Heart right ventricle (tissue), 16 donors: ENCODE measurements around the gene SLC25A36. TPM values are rescaled to one million over a fixed set of nuclear protein-coding genes. Genes with fewer than 3 reads are reported as not detected.
A peak's percentile ranks its signal among the peaks of the same experiment; 100 is the strongest.

Experiments
- ATAC-seq, 8 donors: fragments of 200-7000 bp; cut with Tn5 transposase; one replicate each; pipeline ENCODE4 v1.9.1; 2020; ENCODE audit warnings: mild to moderate bottlenecking in 8 of 8, moderate library complexity in 8 of 8, moderate number of reproducible peaks in 1 of 8
- DNase-seq, 2 donors: peaks; one replicate each; pipeline ENCODE4 v3.0.0-alpha.2; 2020
- H3K27ac ChIP-seq, 10 donors: fragments of 200-600 bp; sonication (generic) in 2 of 10; one replicate each; pipeline versions ENCODE4 v1.5.0 to v1.8.0; 2020 to 2022; ENCODE audit warnings: mild to moderate bottlenecking in 3 of 10
- H3K27me3 ChIP-seq, 7 donors: fragments of 200-600 bp; one replicate each; pipeline ENCODE4 v1.8.0; 2021 to 2022; ENCODE audit warnings: mild to moderate bottlenecking in 2 of 7
- H3K36me3 ChIP-seq, 9 donors: fragments of 200-600 bp; sonication (generic) in 1 of 9; one replicate each; pipeline versions ENCODE4 v1.5.0 to v1.8.0; 2020 to 2022; ENCODE audit warnings: mild to moderate bottlenecking in 2 of 9
- H3K4me1 ChIP-seq, 9 donors: fragments of 200-600 bp; sonication (generic) in 1 of 9; one replicate each; pipeline versions ENCODE4 v1.5.0 to v1.8.0; 2020 to 2022; ENCODE audit warnings: mild to moderate bottlenecking in 4 of 9
- H3K4me3 ChIP-seq, 10 donors: fragments of 200-600 bp; sonication (generic) in 2 of 10; one replicate each; pipeline versions ENCODE4 v1.5.0 to v1.8.0; 2020 to 2022; ENCODE audit warnings: mild to moderate bottlenecking in 7 of 10, moderate library complexity in 2 of 10
- H3K9me3 ChIP-seq, 11 donors: fragments of 200-600 bp in 10 of 11; sonication (generic) in 2 of 11; one replicate each; pipeline versions ENCODE4 v1.5.0 to v1.8.0; 2013 to 2022; ENCODE audit warnings: mild to moderate bottlenecking in 2 of 11, control low read depth in 1 of 11, moderate library complexity in 1 of 11
- WGBS, 2 donors: extraction: QIAGEN DNeasy Blood & Tissue Kit; methylation state at CpG; one replicate each; pipeline ENCODE4 v1.1.7; 2013; ENCODE audit warnings: inconsistent platforms in 1 of 2; 5-methylcytosine and 5-hydroxymethylcytosine counted together
- intact Hi-C, 10 donors: fragments of 100-400 bp; cut with DNase I; formaldehyde crosslinking; loops; one replicate each; pipeline versions ENCODE4 v1.11.1 to v1.14.2; 2022
- polyA plus RNA-seq, 2 donors: library from polyadenylated mRNA; stranded (reverse); fragments of 200-250 nt; gene quantifications; one replicate each; pipeline ENCODE4 v1.2.3, GENCODE V29; 2013
- total RNA-seq, 10 donors: library from RNA; stranded (reverse); fragmentation: NEBNext Ultra II Directional in 3 of 10; extraction: Animal tissue kit (Norgen Biotek cat#: 25700) in 3 of 10; gene quantifications; one replicate each; pipeline versions ENCODE4 v1.2.1 to v1.2.4, GENCODE V29; 2021 to 2023
- TF ChIP-seq, protein P1 (sequence below), 9 donors: fragments of 200-600 bp; sonication (generic) in 2 of 9; IDR thresholded peaks; one replicate each; pipeline versions ENCODE4 v1.5.0 to v1.8.0; 2021 to 2022; ENCODE audit warnings: antibody characterized with exemption in 9 of 9, mild to moderate bottlenecking in 5 of 9, moderate library complexity in 1 of 9
- donor health status: Arrhythmogenic right ventricular cardiomyopathy.
- donor health status: ischemic (EF 13 %, LVEDD 7.1; RV severe dilation, severe dysfunction).
- donor health status: healthy with polysubstance abuse.
- donor health status: DM: no; HTN: yes; CAD: no.
- donor health status: DM: no; HTN: no; CAD: no.
- donor health status: ischemic (EF 25% LVEDD 6.9; RV normal size, moderate dysfunction).
- donor health status: ischemic (EF 25% LVEDD 5.7; RV mildly dilated, moderate dysfunction).
- donor health status: healthy.
- donor health status: DM: yes; HTN: yes; CAD: no.
- donor health status: Ischemic cardiomyopathy.
- donor health status: ischemic (EF 35%, LVEDD 5.7; RV mildly dilated, moderate dysfunction).
- donor health status: nonischemic (EF 11% LVEDD 7.7; RV severe dilation, severe dysfunction).
- donor health status: DM: yes; HTN: yes; CAD: no.
- donor health status: PGD.
- donor health status: ischemic (EF 29% LVEDD 5.4; RV normal size, mild dysfunction).
- donor health status: nonischemic (EF 23%, LVEDD 6.1; RV moderate dilation, normal function).

Gene SLC25A36
- total and polyA plus RNA-seq, 12 donors, result 20.4 to 99.1 (median 59.2) TPM

GRCh38 chr3:140899363-140899762 lies 42.3 kb upstream of the SLC25A36 start:
- Histone ChIP-seq H3K9me3 (peaks cover 0 to 4% (median 0%) of the 10 kb centered on the region in 11 donors), H3K36me3 (no peaks in the 10 kb centered on the region), H3K4me1 (peaks cover 0 to 3% (median 0%) of the 10 kb centered on the region in 9 donors), H3K4me3 (no peak overlapping the region), H3K27ac (no peak overlapping the region), H3K27me3 (peaks cover 0 to 8% (median 0%) of the 10 kb centered on the region in 7 donors)
- intact Hi-C loops, result loop anchor here in 8 of 10 donors (2.0 to 10.0 kb wide), 7 partner anchors 73 to 295 kb away; no protein-coding TSS in a partner anchor
- TF ChIP-seq, protein P1, sequence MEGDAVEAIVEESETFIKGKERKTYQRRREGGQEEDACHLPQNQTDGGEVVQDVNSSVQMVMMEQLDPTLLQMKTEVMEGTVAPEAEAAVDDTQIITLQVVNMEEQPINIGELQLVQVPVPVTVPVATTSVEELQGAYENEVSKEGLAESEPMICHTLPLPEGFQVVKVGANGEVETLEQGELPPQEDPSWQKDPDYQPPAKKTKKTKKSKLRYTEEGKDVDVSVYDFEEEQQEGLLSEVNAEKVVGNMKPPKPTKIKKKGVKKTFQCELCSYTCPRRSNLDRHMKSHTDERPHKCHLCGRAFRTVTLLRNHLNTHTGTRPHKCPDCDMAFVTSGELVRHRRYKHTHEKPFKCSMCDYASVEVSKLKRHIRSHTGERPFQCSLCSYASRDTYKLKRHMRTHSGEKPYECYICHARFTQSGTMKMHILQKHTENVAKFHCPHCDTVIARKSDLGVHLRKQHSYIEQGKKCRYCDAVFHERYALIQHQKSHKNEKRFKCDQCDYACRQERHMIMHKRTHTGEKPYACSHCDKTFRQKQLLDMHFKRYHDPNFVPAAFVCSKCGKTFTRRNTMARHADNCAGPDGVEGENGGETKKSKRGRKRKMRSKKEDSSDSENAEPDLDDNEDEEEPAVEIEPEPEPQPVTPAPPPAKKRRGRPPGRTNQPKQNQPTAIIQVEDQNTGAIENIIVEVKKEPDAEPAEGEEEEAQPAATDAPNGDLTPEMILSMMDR (IDR thresholded peaks at IDR 0.05), result no peak
- peak in 1 of 8 donors; percentile 33 for ATAC-seq
- 39 to 51% methylated on average over 1 of the region's 1 CpG for WGBS, 2 donors
- DNase-seq, result no peak

DNA sequence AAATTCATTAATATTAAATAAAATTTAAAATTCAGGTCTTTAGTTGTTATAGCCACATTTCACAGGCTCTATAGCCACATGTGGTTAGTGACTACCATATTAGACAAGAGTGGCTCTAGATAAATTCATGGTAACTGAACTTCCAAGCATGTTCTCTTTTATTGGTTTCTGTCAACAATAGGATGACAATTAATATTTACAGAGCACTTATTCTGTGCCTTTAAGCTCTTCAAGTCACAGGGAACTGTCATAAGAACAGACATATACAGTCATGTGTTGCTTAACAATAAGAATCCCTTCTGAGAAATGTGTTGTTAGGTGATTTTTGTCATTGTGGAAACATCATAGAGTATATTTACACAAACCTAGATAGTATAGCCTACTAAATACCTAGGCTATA lies 38.8 kb upstream of the SLC25A36 start:
- TF ChIP-seq, protein P1 (IDR thresholded peaks at IDR 0.05), result no peak
- Histone ChIP-seq H3K27ac (no peak overlapping the region), H3K4me1 (peaks cover 0 to 3% (median 0%) of the 10 kb centered on the region in 9 donors), H3K4me3 (no peak overlapping the region), H3K27me3 (no peaks in the 10 kb centered on the region), H3K36me3 (no peaks in the 10 kb centered on the region), H3K9me3 (no peaks in the 10 kb centered on the region)
- ATAC-seq (no peak), DNase-seq (no peak)
- intact Hi-C loops, result loop anchor here in 3 of 10 donors (10.0 kb wide), 2 partner anchors 52 to 202 kb away; no protein-coding TSS in a partner anchor

DNA sequence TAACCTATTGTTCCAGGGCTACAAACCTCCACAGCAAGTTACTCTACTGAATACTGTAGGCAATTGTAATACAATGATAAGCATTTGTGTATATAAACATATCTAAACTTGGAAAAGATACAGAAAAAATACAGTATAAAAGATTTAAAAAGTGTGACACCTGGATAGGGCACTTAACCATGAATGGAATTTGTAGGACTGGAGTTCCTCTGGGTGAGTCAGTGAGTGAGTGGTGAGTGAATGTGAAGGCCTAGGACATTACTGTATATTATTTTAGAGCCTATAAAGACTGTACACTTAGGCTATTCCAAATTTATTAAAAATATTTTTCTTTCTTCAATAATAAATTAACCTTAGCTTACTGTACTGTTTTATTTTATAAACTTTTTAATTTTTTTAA lies 38.4 kb upstream of the SLC25A36 start:
- Histone ChIP-seq H3K27ac (no peak overlapping the region), H3K9me3 (no peaks in the 10 kb centered on the region), H3K4me1 (peaks cover 0 to 3% (median 0%) of the 10 kb centered on the region in 9 donors), H3K4me3 (no peak overlapping the region), H3K36me3 (no peaks in the 10 kb centered on the region), H3K27me3 (no peaks in the 10 kb centered on the region)
- TF ChIP-seq, protein P1 (IDR thresholded peaks at IDR 0.05), result no peak
- intact Hi-C loops, result loop anchor here in 3 of 10 donors (10.0 kb wide), 2 partner anchors 52 to 202 kb away; no protein-coding TSS in a partner anchor
- DNase-seq (no peak), ATAC-seq (no peak)

DNA sequence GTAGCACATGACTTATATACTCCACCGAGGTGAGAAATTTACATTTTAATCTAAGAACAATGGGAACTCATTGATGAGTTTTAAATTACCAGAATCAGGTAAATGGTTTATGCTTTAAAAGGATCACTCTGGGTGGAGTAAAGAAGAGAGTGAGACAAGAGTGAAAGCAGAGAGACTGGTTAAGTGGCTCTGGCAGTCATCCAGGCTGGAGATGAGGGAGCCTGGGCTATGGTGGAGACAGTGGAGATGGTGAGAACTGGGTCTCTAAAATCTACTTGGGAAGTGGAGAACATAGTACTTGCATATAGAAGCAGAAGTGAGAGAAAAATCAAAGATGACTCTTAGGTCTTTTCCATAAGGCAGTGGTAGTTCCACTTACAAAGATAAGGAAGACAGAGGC lies 37.1 kb upstream of the SLC25A36 start:
- no peak overlapping the region for H3K27ac ChIP-seq
- H3K9me3 ChIP-seq, result no peaks in the 10 kb centered on the region
- no peak overlapping the region for H3K4me3 ChIP-seq
- 66 to 74% methylated on average over 1 of the region's 1 CpG for WGBS, 2 donors
- DNase-seq (no peak), ATAC-seq (peak in 3 of 8 donors; percentile 61 to 76 (median 61))
- TF ChIP-seq, protein P1 (IDR thresholded peaks at IDR 0.05), result no peak
- no peaks in the 10 kb centered on the region for H3K4me1 ChIP-seq
- H3K27me3 ChIP-seq, result no peaks in the 10 kb centered on the region
- H3K36me3 ChIP-seq, result no peaks in the 10 kb centered on the region
- intact Hi-C loops, result loop anchor here in 3 of 10 donors (10.0 kb wide), 2 partner anchors 50 to 200 kb away; no protein-coding TSS in a partner anchor
